GM18867 (cell line): Measurements from ENCODE around the gene ARMH1.
A peak's percentile ranks its signal among the peaks of the same experiment; 100 is the strongest.

Source experiments
- ATAC-seq: cut with Tn5 transposase; IDR thresholded peaks from one replicate; pipeline ENCODE4 v1.9.1; 2021; ENCODE audit warnings: mild to moderate bottlenecking, moderate library complexity; ENCODE audit not compliant: unreplicated experiment

The ARMH1 gene

GRCh38 chr1:44643721-44644334 lies 30.7 kb upstream of the ARMH1 start:
- no peak for ATAC-seq

GRCh38 chr1:44644806-44645205 lies 29.7 kb upstream of the ARMH1 start:
- ATAC-seq: no peak

DNA sequence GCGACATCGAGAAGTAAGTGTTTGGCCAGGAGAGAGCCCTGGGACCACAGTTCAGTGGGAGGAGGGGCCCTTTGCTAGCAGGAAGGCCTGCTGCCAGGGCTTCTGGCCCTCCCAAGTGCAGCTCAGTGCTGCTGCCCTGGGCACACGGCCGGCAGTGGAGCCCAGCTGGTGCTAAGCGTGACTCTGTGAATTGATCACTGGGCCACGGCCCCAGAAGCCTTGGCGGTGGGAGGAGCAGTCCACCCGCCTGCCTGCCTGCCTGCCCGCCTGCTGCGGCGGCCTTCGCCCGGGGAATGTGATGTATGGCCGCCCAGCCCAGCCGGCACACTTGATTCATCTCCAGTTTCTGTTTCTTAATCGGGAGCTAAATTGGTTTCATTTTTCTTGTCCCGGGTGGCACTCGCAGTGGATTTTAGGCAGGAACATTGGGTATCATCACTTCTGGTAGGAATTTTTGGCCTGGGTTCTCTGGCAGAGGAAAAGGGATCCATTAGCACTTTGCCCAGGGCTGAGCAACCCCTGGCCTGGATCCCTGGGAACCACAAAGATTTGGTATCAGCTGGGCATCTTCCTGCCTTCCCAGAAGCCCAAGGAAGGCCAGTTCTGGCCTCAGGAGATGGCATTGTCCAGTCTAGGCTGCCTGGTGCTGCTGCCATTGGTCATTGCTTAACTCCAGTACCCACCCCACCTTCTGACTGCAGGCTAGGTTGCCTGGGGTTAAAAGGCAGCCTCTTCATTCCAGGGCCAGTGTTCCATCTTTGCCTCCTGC lies 28.9 kb upstream of the ARMH1 start:
- no peak for ATAC-seq

DNA sequence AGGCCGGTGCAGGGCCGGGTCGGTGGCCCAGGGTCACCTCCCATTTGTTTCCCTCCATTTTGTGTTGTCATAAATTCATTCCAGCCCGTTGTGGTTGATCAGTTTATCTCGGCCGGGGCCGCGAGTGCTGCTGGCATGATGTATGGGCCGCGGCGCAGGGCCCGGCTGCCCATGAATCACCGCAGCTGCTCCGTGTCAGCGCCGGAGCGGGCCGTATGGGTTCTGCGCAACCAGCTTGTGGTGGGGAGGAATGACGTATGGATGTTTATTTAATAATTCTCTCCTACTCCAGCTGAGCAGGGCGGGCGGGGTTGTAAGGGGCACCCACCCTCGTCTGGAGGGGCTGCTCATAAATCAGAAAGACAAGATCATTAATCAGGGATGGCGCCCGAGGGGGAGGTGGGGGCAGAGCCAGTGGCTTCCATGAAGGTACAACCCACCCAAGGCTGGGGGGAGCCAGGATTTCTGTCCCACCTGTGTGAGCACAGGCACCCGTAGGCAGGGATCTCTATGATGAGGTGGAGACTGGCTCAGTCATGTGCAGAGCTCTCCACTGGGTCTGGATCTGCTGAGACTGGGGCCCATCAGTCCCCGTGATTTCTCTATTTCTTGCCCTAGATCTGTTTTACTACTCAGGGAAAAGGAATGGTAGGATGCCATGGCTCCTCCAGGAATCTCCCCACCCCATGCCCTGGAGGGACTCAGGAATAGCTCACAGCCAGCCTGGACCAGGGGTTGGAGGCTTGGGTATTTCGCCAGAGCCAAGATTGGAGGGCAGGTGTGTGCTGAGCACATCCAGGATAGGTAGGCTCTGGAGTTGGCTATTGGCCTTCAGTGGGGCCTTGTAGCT lies 28.0 kb upstream of the ARMH1 start:
- ATAC-seq: no peak

DNA sequence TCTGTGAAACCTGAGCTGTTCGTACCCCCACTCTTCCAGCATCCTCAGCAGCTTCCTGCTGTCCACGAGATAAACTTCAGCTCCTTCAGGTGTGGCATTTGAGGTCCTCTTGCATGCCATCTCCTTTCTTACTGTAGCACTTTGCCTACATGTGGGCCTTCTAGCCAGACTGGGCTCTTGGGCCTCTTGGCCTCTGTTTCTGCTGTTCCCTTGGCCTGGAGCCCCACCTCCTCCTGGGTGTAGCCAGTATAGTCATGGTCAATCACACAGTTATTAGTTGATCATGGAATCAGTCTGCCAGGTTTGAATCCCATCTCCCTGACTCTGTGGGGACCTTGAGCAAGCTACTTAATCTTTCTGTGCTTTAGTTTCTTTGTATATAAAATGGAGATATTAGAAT lies 26.6 kb upstream of the ARMH1 start:
- ATAC-seq: no peak

DNA sequence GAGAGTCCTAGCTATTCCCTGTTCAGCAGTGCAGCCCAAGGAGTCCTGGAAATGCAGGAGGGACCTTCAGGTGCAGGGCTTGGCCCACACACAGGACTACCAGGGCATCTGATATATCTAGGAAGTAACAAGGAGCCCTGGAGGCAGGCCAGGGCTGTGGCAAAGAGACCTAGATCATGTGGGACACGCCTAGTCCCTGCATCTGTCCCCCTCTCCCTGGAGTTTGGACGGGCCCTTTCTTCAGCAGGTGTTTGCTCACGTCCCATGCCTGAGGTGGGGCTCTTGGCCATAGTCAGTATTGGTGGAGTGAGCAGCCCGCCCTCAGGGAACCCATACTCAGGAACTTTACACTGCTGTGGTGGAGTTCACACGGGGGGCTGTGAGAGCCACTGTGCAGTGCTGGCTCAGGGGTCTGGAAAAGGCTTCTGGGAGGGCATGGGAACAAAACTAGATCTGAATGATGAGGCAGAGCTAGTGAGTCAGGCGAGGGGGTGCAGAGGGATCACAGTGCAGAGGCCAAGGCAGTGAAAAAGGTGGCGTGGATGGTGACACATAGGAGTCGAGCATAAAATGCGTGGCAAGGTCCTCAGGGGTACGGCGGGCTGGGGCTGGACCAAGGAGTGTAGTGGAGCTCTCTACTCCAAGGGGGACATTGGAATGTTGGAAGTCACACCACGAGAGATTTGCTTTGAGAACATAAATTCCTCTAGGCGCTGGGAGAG lies 25.8 kb upstream of the ARMH1 start:
- no peak for ATAC-seq

GRCh38 chr1:44649788-44650158 lies 24.7 kb upstream of the ARMH1 start:
- no peak for ATAC-seq

DNA sequence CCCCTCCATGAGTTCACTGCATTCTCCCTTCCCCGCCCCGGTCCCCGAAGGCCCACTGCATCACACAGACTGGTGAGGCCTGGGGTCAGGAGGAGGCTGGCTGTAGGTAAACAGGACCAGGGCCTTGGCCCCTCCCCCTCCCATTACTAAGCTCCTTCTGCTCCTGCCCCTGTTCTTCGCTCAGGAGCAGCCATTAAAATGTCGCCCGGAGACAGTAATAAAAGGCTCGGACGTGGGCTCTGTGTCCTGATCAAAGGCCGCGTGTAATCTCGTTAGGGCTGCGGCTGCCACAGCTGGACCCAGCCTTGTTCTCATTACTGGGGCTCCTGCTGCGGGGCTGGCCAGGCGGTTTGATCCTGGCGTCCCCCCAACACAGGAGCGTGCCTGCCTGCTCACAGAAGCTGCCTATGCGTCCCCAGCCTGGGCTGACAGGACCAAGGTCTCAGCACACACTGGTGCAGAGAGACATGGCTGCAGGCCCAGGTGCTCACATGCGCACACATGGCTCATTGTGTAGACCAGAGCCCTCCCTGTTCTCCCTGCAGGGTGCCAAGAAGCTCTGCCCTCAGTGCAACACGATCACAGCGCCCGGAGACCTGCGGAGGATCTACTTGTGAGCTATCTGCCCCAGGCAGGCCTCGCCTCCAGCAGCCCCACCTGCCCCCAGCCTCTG lies 24.2 kb upstream of the ARMH1 start:
- no peak for ATAC-seq

GRCh38 chr1:44651069-44651468 lies 23.4 kb upstream of the ARMH1 start:
- no peak for ATAC-seq

DNA sequence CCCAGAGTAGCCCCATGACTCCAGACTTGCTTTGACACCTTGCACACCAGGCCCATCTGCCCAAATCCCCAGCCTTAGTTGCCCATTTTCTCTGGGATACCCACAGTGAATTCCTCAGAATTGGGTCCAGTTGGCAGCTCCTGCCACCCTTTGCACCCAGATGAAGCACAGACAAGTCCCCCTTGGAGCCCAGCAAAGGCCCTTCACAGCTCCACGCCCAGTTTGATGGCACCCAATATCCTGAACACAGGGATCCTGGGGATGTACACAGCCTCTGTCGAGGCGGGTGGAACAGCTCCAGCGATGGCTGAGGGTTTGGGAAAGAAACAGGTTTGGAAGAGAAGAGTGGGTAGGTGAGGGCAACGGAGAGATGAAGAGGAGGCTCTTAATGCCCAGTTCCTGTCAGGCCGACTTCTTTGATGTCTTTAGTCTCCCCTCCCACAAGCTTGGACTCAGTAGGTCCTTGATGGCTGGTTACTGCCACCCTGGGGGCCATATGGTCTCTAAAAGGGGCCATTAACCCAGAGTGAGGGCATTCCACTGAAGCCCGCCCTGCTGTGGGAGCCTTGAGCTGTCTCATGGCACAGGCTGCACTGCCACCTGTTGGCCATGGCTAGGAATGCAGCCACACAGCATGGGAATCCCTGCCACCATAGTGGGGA lies 21.9 kb upstream of the ARMH1 start:
- ATAC-seq: peak; percentile 63

DNA sequence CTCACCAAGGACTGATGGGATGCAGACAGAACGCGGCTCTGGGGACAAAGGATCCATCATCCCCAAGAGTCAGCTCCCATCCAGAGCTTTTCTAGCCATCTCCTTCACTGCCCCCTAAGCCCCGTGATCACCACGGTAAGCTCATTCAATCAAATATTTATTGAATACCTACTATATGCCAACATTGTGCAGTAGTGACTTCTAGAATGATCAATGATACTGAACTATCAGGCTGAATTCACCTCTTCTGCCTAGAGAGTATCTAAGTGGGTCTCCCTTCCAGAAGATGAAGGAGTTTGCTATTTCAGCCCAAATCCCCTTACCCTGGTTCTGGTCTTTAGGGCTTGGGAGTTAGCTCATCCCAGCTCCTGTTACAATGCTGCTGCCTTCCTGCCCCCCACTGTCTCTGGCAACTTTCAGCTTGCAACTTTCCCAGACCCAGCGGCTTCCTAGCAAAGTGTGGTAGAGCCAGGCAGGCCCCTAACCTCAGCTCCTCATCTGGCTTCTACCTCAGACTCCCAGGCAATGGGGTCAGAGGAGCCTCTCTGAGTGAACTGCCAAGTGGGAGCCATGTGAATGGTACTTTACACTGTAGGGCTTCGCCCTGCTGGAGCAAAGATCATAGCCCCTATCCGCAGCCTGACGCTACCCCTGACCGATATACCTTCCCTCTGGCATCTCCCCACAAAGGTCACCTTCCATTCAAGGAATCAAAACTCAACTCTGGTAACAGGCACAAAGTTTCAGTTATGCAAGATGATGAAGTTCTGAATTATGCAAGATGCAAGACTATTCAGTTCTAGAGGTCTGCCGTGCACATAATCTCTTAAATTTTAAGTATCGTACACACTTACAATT lies 21.2 kb upstream of the ARMH1 start:
- ATAC-seq: no peak

- no peak for ATAC-seq
Measured at GRCh38 chr1:44654621-44655187, 19.8 kb upstream of the ARMH1 start.

DNA sequence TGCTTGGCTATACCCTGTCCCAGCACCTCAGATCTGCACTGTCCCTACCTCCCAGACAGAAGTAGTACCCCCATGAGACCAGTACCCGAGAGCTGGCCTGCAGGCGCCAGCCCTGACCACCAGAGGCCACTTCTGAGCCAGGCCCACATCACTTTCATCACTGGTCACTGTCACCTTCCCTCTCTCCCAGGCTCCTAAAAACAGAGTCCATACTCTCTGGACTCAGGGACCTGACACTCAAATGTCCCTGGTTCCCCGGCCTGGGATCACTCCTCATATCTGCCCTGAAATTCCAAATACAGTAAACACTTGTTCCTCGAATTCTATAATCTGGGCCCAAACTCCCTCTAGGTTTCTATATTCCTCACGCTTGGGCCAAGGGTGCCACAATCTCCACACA lies 18.9 kb upstream of the ARMH1 start:
- no peak for ATAC-seq

- ATAC-seq: no peak
Measured at GRCh38 chr1:44659566-44659965, 14.9 kb upstream of the ARMH1 start.

- ATAC-seq: no peak
Measured at GRCh38 chr1:44660176-44660575, 14.3 kb upstream of the ARMH1 start.

DNA sequence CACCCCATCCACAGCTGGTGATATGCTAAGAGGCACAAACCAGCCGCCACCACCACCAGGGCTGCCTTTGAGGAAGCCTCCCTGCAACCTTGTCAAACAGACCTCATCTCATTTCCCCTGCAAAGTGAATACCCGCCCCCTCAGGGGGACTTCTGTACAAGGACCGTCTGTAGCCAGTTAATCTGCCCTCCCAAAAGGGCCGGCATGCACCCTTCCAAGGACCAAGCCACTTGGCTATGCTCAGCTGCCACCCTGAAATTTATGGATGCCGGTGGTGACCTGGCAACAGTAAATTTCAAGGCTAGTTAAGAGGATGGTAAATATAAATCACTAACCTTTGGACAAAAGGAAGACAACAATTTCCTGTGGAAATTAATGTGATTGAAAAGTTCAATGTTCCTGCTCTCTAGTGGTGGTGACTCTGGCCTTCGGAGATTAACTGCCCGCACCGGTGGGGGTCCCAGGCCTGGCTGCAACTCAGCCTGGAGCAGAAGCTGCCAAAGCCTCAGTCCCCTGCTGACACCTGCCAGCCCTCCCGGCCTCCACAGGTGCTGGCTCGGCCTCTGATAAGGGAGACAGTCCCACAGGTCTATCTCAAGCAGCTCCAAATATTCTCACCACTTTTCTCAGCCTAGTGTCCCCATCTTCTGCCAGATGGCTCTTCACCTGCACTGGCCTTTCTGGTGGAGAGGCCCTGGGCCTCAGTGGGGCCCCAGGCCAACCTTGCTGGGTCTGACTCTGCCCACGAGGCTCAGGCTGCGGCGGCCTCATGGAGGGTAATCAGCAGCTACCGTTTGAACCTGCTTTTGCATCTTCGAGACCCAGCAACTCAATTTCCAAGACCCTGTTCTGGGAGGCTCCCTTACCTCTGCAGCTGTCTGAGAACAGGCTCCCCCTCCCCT lies 12.5 kb upstream of the ARMH1 start:
- no peak for ATAC-seq

DNA sequence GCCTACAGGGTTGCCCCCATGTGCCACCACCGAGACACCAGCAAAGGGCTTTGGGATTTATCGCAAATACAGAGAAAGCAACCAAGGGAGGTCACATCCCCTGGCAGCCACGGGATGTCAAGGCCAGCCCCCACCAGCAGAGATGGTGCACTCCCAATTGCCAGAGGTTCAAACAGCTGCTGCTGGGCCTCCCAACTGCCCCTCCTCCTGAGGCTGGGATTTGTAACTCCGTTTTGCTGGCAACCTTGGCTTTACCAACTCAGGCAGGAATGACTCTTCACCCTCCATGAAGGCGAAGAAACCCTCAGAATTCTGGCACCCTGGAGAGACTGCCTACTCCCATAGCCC lies 11.9 kb upstream of the ARMH1 start:
- no peak for ATAC-seq

DNA sequence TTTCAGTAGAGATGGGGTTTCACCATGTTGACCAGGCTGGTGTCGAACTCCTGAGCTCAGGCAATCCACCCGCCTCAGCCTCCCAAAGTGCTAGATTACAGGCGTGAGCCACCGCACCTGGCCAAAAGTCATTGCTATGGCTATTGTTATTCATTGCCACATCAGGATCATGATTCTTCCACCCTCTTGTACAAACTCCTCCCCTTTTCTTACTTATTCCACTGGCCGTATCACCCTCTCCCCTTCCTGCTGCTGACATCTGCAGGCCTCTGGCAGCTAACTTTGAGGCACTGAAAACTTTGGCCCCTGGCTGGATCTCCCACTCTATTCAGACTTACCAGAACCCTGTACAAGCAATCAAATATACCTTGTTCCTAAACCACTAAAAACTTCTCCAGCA lies 11.1 kb upstream of the ARMH1 start:
- ATAC-seq: no peak
